SU-DHL-6 (cell line): Measurements from ENCODE around the gene TAS2R1.

Experiments
- CTCF ChIP-seq: fragments of 200-600 bp; sonication (generic); IDR thresholded peaks from one replicate; pipeline ENCODE4 v1.5.1; 2017; ENCODE audit warnings: antibody characterized with exemption, mild to moderate bottlenecking, low read length, moderate library complexity; ENCODE audit not compliant: insufficient read depth, poor library complexity, severe bottlenecking
- EZH2phosphoT487 ChIP-seq: fragments of 200-600 bp; sonication (generic), shearing (Covaris generic); conservative IDR thresholded peaks from 2 replicates; pipeline ENCODE4 v1.6.1; 2018; ENCODE audit warnings: mild to moderate bottlenecking, antibody characterized with exemption, low read length, moderate library complexity, mixed read lengths

- TF ChIP-seq CTCF (no peak), EZH2phosphoT487 (no peak)
These were observed 16.7 kb upstream of the TAS2R1 start for GRCh38 chr5:9646843-9647242.
